CD8-positive, alpha-beta memory T cell (primary cell): ENCODE results near the gene GRIK4. TPM values are rescaled to one million over a fixed set of nuclear protein-coding genes. Genes with fewer than 3 reads are reported as not detected.
A peak's percentile ranks its signal among the peaks of the same experiment; 100 is the strongest.

ENCODE experiments used
- CTCF ChIA-PET: fragments of 350-600 bp; sonication (Branson Sonifier 250); formaldehyde crosslinking; loops from one replicate; lab custom pipeline; 2021; ENCODE audit warnings: antibody characterized with exemption; lab: Charles Lee
- POLR2A ChIA-PET: fragments of 350-600 bp; sonication (Branson Sonifier 250); formaldehyde crosslinking; loops from one replicate; lab custom pipeline; 2021; ENCODE audit warnings: antibody characterized with exemption; lab: Charles Lee
- DNase-seq, 5 donors: peaks; one replicate each; pipeline versions ENCODE4 v3.0.0 to v3.0.0-alpha.2; 2020 to 2022; ENCODE audit warnings: mixed read lengths in 1 of 5
- H3K27ac ChIP-seq: one replicate; pipeline ENCODE4 v1.7.0; 2013; ENCODE audit warnings: low read depth, mild to moderate bottlenecking, low read length, moderate library complexity
- H3K27me3 ChIP-seq: 2 replicates; pipeline ENCODE4 v1.7.0; 2013; ENCODE audit warnings: low read length, mild to moderate bottlenecking; ENCODE audit not compliant: insufficient read depth, poor library complexity, severe bottlenecking
- H3K36me3 ChIP-seq: 2 replicates; pipeline ENCODE4 v1.7.0; 2013; ENCODE audit warnings: mild to moderate bottlenecking, low read length, moderate library complexity; ENCODE audit not compliant: insufficient read depth
- H3K4me1 ChIP-seq: 2 replicates; pipeline ENCODE4 v1.7.0; 2013; ENCODE audit warnings: mild to moderate bottlenecking, low read length, moderate library complexity; ENCODE audit not compliant: insufficient read depth
- H3K4me3 ChIP-seq: 2 replicates; pipeline ENCODE4 v1.7.0; 2013; ENCODE audit warnings: mild to moderate bottlenecking, low read length
- H3K9me3 ChIP-seq: 2 replicates; pipeline ENCODE4 v1.7.0; 2013; ENCODE audit warnings: mild to moderate bottlenecking, low read length
- H3K27ac Mint-ChIP-seq, 8 donors: one replicate each; pipeline ENCODE4 v1.8.0; 2020 to 2021; ENCODE audit warnings: mixed read lengths in 8 of 8, mild to moderate bottlenecking in 6 of 8, inconsistent platforms in 3 of 8, moderate library complexity in 3 of 8
- H3K27me3 Mint-ChIP-seq, 2 donors: one replicate each; pipeline ENCODE4 v1.8.0; 2020 to 2021; ENCODE audit warnings: mixed read lengths in 2 of 2, mild to moderate bottlenecking in 1 of 2, moderate library complexity in 1 of 2
- H3K36me3 Mint-ChIP-seq, 3 donors: one replicate each; pipeline ENCODE4 v1.8.0; 2020 to 2021; ENCODE audit warnings: mixed read lengths in 3 of 3, inconsistent platforms in 1 of 3, mild to moderate bottlenecking in 1 of 3
- H3K4me1 Mint-ChIP-seq, 3 donors: one replicate each; pipeline ENCODE4 v1.8.0; 2020 to 2021; ENCODE audit warnings: mixed read lengths in 3 of 3, inconsistent platforms in 1 of 3, mild to moderate bottlenecking in 1 of 3
- H3K4me3 Mint-ChIP-seq, 7 donors: one replicate each; pipeline ENCODE4 v1.8.0; 2020 to 2021; ENCODE audit warnings: mixed read lengths in 7 of 7, mild to moderate bottlenecking in 6 of 7, moderate library complexity in 4 of 7, inconsistent platforms in 2 of 7
- H3K9me3 Mint-ChIP-seq, 5 donors: one replicate each; pipeline ENCODE4 v1.8.0; 2020 to 2022; ENCODE audit warnings: mixed read lengths in 5 of 5, mild to moderate bottlenecking in 3 of 5, moderate library complexity in 2 of 5, inconsistent platforms in 1 of 5
- polyA plus RNA-seq: library from polyadenylated mRNA; unstranded; fragments of 300-500 nt; fragmentation: Illumina TruSeq; gene quantifications from one replicate; pipeline ENCODE4 v1.2.3, GENCODE V29; 2021
- total RNA-seq, 2 experiments: library from RNA; stranded (reverse); gene quantifications; one replicate each; pipeline ENCODE4 v1.2.3, GENCODE V29; 2021

GRIK4 gene
- total and polyA plus RNA-seq, 3 experiments from 2014 or later, result 0.07 TPM; not detected in 2

DNA sequence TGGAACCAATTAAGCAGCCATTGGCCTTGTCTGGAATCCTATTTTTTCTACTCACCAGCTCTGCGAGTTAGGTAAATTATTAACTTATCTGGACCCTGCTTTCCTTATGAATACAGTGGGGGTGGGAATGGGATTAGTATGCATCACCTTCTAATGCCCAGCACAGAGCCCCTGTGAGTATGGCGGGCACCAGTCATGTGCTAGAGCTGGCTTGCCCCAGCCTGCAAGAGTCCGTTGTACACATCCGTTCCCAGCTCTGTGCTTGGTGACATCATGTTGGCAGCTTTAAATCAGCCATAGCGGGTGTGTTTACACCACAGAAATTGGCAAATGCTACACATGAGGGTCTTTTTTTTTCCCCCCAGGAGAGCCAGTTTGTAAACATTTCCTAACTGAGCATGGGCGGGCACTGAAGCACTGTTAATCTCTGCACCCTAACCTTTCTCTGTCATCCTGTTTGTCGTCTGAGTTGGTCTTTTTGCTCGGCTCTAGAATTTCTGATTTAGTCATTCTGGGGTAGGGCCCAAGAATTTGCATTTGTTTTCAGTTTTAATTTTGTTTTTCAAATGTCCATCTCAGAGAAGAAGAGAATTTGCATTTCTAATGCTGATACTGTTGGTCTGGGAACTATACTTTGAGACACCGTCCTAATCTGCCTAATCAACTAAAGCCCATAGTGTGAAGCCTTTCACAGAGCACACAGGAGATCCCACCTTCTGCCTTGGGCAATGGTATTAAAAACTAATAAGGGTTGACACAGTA, 382.1 kb downstream of the GRIK4 start:
- DNase-seq, result no peak
- Mint-ChIP-seq H3K27ac (no peak overlapping the region), H3K27me3 (peaks cover 2 to 9% of the 10 kb centered on the region in 2 donors), H3K4me3 (no peak overlapping the region), H3K36me3 (no peaks in the 10 kb centered on the region), H3K4me1 (no peaks in the 10 kb centered on the region), H3K9me3 (peaks cover 0 to 3% (median 0%) of the 10 kb centered on the region in 5 donors)
- POLR2A ChIA-PET, result no interaction called here
- CTCF ChIA-PET, result no interaction called here
- Histone ChIP-seq H3K9me3 (no peaks in the 10 kb centered on the region), H3K36me3 (no peaks in the 10 kb centered on the region), H3K4me3 (no peak overlapping the region), H3K4me1 (no peaks in the 10 kb centered on the region), H3K27ac (no peak overlapping the region), H3K27me3 (no peaks in the 10 kb centered on the region)

DNA sequence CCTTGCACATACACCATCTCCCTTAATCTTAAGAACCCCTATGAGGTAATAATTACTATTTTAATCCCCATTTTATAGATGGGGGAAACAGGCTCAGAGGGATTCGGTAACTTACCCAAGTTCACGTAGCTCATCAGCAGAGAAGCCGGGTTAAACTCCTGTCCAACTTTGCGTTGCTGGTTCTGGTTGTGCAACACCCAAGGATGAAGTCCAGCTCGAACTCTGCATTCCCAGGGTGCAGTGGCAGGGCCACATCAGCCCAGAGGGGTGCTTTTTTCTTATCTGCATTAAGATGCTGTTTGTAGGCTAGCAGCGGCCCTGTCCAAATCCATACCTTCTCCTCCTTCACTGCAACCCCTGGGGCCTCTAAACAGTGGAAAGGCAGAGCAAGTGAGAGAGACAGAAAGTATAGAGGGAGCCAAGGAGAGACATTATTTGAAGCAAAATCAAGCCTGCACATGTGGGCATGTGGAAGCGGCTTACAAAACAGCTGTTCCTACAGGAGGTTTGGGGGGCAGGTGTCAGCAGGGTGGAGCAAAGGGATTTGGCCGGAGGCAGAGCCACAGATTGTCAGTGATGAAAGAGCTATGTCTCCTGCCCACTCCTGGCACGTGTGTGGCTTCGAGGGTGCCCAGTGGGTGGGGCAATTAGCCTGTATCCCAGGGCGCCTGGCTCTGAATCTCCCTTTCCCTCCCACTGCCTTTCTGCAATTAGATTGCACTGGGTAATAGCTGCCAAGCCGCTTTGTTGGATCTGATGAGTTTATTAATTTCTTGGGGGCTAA, 382.8 kb downstream of the GRIK4 start:
- Mint-ChIP-seq H3K36me3 (no peaks in the 10 kb centered on the region), H3K4me3 (no peak overlapping the region), H3K9me3 (no peaks in the 10 kb centered on the region), H3K27ac (peak overlapping the region in 1 of 8 donors; percentile 17), H3K27me3 (peaks cover 2 to 9% of the 10 kb centered on the region in 2 donors), H3K4me1 (no peaks in the 10 kb centered on the region)
- Histone ChIP-seq H3K9me3 (no peaks in the 10 kb centered on the region), H3K4me3 (no peak overlapping the region), H3K27ac (no peak overlapping the region), H3K36me3 (no peaks in the 10 kb centered on the region), H3K4me1 (no peaks in the 10 kb centered on the region), H3K27me3 (no peaks in the 10 kb centered on the region)
- POLR2A ChIA-PET, result no interaction called here
- CTCF ChIA-PET, result no interaction called here
- no peak for DNase-seq

DNA sequence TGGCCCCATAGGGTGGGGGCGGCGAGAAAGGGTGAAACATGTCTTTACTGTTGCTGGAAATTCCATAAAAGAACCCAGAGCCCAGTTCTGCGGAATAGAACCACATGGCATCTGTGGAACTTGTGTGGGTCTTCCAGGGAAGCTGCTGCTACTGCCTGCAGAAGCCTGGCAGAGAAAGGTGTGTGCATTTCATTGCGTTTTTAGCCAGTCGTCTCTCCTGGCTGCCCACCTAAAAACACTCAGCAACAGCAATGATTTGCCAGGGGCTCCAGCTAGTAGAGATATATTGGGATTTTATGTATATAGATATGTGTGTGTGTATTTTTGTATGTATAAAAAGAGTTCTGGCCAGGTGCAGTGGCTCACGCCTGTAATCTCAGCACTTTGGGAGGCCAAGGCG, 385.1 kb downstream of the GRIK4 start:
- ChIA-PET CTCF (no interaction called here), POLR2A (no interaction called here)
- Mint-ChIP-seq H3K27ac (no peak overlapping the region), H3K27me3 (peaks cover 2 to 4% of the 10 kb centered on the region in 2 donors), H3K9me3 (no peaks in the 10 kb centered on the region), H3K36me3 (no peaks in the 10 kb centered on the region), H3K4me3 (no peak overlapping the region), H3K4me1 (no peaks in the 10 kb centered on the region)
- Histone ChIP-seq H3K9me3 (no peaks in the 10 kb centered on the region), H3K4me3 (no peak overlapping the region), H3K4me1 (no peaks in the 10 kb centered on the region), H3K27ac (no peak overlapping the region), H3K27me3 (no peaks in the 10 kb centered on the region), H3K36me3 (no peaks in the 10 kb centered on the region)
- DNase-seq, result no peak

DNA sequence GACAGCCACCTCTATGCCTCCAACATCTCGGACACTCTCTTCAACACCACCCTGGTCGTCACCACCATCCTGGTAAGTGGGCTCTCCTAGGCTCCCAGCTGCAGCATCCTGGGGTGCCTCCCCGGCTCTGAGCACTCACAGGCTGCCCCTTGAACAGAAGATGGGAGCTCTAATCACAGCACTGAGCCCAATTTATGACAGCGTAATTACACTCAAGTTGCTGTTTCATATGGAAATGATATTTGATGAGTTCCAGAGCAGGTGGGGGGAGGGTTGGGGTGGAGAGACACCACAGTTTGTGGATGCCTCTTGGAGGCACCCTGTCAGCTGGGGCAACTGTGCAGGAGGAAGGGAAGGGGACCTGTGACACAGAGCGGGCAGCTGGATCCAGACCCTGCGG, 387.0 kb downstream of the GRIK4 start:
- CTCF ChIA-PET, result no interaction called here
- peaks cover 0 to 2% of the 10 kb centered on the region in 2 donors for H3K27me3 Mint-ChIP-seq
- Histone ChIP-seq H3K4me1 (no peaks in the 10 kb centered on the region), H3K27ac (no peak overlapping the region), H3K27me3 (no peaks in the 10 kb centered on the region), H3K4me3 (no peak overlapping the region), H3K9me3 (no peaks in the 10 kb centered on the region), H3K36me3 (no peaks in the 10 kb centered on the region)
- POLR2A ChIA-PET, result no interaction called here
- H3K4me1 Mint-ChIP-seq, result no peaks in the 10 kb centered on the region
- no peaks in the 10 kb centered on the region for H3K9me3 Mint-ChIP-seq
- DNase-seq, result no peak
- no peak overlapping the region for H3K27ac Mint-ChIP-seq
- no peaks in the 10 kb centered on the region for H3K36me3 Mint-ChIP-seq
- no peak overlapping the region for H3K4me3 Mint-ChIP-seq

DNA sequence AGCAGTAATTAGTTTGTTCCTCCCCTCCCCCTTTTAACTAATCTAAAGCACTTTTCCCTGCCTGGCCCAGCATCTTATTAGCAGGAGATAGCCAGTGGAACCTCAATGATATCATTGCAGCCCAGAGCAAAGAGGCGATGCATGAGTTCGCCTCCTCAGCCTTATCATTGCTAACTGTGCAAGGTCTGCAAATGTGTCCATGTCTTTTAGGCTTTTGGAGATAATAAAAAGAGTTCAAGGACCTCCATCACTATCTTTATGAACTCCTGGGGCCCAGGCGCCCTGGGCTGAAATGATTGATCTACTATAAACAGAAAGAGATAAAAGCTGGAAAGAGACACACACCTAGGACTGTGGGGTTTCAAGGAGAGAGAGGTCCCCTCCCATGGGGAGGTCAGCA, 388.2 kb downstream of the GRIK4 start:
- Histone ChIP-seq H3K36me3 (no peaks in the 10 kb centered on the region), H3K4me1 (no peaks in the 10 kb centered on the region), H3K9me3 (no peaks in the 10 kb centered on the region), H3K27me3 (no peaks in the 10 kb centered on the region), H3K27ac (no peak overlapping the region), H3K4me3 (no peak overlapping the region)
- Mint-ChIP-seq H3K36me3 (no peaks in the 10 kb centered on the region), H3K27me3 (peaks cover 0 to 2% of the 10 kb centered on the region in 2 donors), H3K9me3 (no peaks in the 10 kb centered on the region), H3K4me1 (no peaks in the 10 kb centered on the region), H3K27ac (peak overlapping the region in 1 of 8 donors; percentile 79), H3K4me3 (no peak overlapping the region)
- ChIA-PET POLR2A (no interaction called here), CTCF (no interaction called here)
- DNase-seq, result no peak

DNA sequence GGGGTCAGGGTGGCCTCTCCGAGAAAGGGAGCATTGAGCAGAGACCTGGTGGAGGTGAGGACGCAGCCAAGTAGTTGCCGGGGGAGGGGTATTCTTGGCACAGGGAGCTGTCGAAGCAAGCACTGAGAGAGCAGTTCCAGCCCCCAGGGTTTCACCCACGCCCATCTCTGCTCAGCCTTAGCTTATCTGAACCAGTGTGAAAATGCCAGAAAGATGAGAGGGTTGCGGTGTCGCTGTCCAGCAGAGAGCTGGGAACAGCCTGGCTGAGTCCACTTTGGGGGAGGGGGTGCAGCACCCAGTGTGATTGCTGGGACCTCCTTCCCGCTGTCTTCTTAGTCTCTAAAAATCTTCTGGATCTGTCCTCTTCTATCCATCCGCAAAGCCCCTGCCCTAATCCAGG, 389.1 kb downstream of the GRIK4 start:
- CTCF ChIA-PET, result no interaction called here
- no peaks in the 10 kb centered on the region for H3K27me3 ChIP-seq
- no peak for DNase-seq
- H3K36me3 Mint-ChIP-seq, result no peaks in the 10 kb centered on the region
- H3K27me3 Mint-ChIP-seq, result peaks cover 2% of the 10 kb centered on the region in 2 donors
- no peaks in the 10 kb centered on the region for H3K9me3 ChIP-seq
- no peaks in the 10 kb centered on the region for H3K4me1 Mint-ChIP-seq
- no peaks in the 10 kb centered on the region for H3K9me3 Mint-ChIP-seq
- no peaks in the 10 kb centered on the region for H3K4me1 ChIP-seq
- H3K4me3 ChIP-seq, result no peak overlapping the region
- peak overlapping the region in 1 of 7 donors; percentile 9 for H3K4me3 Mint-ChIP-seq
- no peak overlapping the region for H3K27ac Mint-ChIP-seq
- H3K36me3 ChIP-seq, result no peaks in the 10 kb centered on the region
- no peak overlapping the region for H3K27ac ChIP-seq
- POLR2A ChIA-PET, result no interaction called here

DNA sequence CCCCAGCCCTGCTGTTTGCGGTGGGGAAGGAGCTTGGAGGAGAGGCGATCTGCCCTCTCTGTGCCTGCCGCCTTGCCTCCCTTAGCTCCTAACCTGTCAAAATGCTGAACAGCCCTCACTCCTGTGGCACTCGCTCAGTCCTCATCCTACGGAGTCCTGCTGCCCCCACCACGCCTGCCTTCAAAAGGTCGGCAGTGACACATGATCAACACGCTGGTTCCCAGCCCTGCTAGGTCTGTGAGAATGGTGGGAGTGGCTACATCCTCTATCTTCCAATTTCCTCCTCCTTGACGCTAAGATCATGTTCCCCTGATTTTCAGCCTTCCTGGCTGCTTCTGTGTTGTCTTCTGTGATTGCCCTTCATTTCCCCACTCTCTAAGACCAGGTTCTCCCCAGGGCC, 392.1 kb downstream of the GRIK4 start:
- Mint-ChIP-seq H3K9me3 (no peaks in the 10 kb centered on the region), H3K36me3 (no peaks in the 10 kb centered on the region), H3K27me3 (peaks cover 2 to 6% of the 10 kb centered on the region in 2 donors), H3K27ac (no peak overlapping the region), H3K4me3 (no peak overlapping the region), H3K4me1 (peaks cover 0 to 7% (median 0%) of the 10 kb centered on the region in 3 donors)
- Histone ChIP-seq H3K4me3 (no peak overlapping the region), H3K27ac (no peak overlapping the region), H3K4me1 (no peaks in the 10 kb centered on the region), H3K9me3 (no peaks in the 10 kb centered on the region), H3K36me3 (no peaks in the 10 kb centered on the region), H3K27me3 (no peaks in the 10 kb centered on the region)
- DNase-seq, result no peak
- ChIA-PET POLR2A (no interaction called here), CTCF (no interaction called here)

DNA sequence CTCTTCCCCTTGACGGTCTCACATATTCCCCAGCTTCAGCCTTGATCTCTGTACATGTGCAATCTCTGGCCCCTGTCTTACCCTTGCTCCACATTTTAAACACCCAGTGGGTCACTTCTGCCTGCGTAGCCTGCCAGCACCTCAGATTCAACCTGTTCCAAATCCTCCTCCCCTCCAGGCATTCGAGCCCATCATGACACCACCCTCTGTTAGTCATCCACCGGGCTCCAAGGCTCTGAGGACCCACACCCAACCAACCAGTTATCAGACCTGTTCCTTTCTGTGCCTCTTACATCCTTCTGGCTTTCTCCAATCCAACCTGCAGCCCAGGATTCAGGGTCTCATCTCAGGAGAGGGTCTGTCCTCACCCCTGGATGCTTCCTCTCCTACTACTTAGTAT, 392.6 kb downstream of the GRIK4 start:
- Histone ChIP-seq H3K4me3 (no peak overlapping the region), H3K36me3 (no peaks in the 10 kb centered on the region), H3K9me3 (no peaks in the 10 kb centered on the region), H3K27ac (no peak overlapping the region), H3K27me3 (no peaks in the 10 kb centered on the region), H3K4me1 (no peaks in the 10 kb centered on the region)
- peaks cover 2 to 6% of the 10 kb centered on the region in 2 donors for H3K27me3 Mint-ChIP-seq
- no peaks in the 10 kb centered on the region for H3K36me3 Mint-ChIP-seq
- H3K9me3 Mint-ChIP-seq, result no peaks in the 10 kb centered on the region
- DNase-seq, result no peak
- no peak overlapping the region for H3K27ac Mint-ChIP-seq
- H3K4me3 Mint-ChIP-seq, result no peak overlapping the region
- ChIA-PET POLR2A (no interaction called here), CTCF (no interaction called here)
- H3K4me1 Mint-ChIP-seq, result peaks cover 0 to 7% (median 0%) of the 10 kb centered on the region in 3 donors
